Measurements from ENCODE around the gene SND1.

- no peak for TF ChIP-seq ZBTB33 (IDR thresholded peaks at IDR 0.05)
- TF ChIP-seq REST (IDR thresholded peaks at IDR 0.05) = no peak
- no peak for TF ChIP-seq SP1 (IDR thresholded peaks at IDR 0.05)
- no peak for TF ChIP-seq YY1 (IDR thresholded peaks at IDR 0.05)
- TF ChIP-seq MAX (IDR thresholded peaks at IDR 0.05) = no peak
- no peak for TF ChIP-seq CTCF (IDR thresholded peaks at IDR 0.05; ENCODE audit: low read depth, low read length, missing input control)
- no peak for TF ChIP-seq RXRA (IDR thresholded peaks at IDR 0.05)
- TF ChIP-seq TAF1 (conservative IDR thresholded peaks at IDR 0.05) = no peak
- TF ChIP-seq JUND (IDR thresholded peaks at IDR 0.05) = no peak
- TF ChIP-seq ATF3 (IDR thresholded peaks at IDR 0.05) = no peak
Measured at GRCh38 chr7:127858915-127859189, 206.9 kb downstream of the SND1 start.

All from liver (tissue), 3 donors.